ENCODE results near the gene ZNF518B.

- TF ChIP-seq, protein P1, sequence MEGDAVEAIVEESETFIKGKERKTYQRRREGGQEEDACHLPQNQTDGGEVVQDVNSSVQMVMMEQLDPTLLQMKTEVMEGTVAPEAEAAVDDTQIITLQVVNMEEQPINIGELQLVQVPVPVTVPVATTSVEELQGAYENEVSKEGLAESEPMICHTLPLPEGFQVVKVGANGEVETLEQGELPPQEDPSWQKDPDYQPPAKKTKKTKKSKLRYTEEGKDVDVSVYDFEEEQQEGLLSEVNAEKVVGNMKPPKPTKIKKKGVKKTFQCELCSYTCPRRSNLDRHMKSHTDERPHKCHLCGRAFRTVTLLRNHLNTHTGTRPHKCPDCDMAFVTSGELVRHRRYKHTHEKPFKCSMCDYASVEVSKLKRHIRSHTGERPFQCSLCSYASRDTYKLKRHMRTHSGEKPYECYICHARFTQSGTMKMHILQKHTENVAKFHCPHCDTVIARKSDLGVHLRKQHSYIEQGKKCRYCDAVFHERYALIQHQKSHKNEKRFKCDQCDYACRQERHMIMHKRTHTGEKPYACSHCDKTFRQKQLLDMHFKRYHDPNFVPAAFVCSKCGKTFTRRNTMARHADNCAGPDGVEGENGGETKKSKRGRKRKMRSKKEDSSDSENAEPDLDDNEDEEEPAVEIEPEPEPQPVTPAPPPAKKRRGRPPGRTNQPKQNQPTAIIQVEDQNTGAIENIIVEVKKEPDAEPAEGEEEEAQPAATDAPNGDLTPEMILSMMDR (IDR thresholded peaks at IDR 0.05): no peak
- TF ChIP-seq POLR2A (IDR thresholded peaks at IDR 0.05) (no peak), EP300 (IDR thresholded peaks at IDR 0.05) (no peak)
These were observed 5.7 kb upstream of the ZNF518B start for GRCh38 chr4:10462876-10463275.
